Measurements from ENCODE around the gene RHBG.

DNA sequence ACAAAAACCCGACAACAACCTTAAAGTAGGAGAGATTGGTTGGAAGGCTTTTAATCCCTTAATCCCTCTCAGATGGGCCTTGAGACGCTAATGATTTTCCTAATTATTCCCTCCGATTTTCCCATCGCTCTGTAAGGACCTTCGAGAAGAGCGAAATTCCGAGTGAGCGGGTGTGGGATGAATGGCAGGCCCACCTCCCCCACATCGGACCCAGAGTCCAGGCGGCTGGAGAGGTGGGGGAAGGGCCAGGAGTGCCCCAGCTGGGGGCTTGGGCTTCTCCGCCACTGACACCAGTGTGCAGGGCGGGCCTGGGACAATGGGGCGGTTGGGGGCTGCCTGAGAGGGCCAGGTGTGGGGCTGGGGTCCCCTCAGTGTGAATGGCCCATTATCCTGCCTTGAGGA, 23.4 kb downstream of the RHBG start:
- TF ChIP-seq, protein P1, sequence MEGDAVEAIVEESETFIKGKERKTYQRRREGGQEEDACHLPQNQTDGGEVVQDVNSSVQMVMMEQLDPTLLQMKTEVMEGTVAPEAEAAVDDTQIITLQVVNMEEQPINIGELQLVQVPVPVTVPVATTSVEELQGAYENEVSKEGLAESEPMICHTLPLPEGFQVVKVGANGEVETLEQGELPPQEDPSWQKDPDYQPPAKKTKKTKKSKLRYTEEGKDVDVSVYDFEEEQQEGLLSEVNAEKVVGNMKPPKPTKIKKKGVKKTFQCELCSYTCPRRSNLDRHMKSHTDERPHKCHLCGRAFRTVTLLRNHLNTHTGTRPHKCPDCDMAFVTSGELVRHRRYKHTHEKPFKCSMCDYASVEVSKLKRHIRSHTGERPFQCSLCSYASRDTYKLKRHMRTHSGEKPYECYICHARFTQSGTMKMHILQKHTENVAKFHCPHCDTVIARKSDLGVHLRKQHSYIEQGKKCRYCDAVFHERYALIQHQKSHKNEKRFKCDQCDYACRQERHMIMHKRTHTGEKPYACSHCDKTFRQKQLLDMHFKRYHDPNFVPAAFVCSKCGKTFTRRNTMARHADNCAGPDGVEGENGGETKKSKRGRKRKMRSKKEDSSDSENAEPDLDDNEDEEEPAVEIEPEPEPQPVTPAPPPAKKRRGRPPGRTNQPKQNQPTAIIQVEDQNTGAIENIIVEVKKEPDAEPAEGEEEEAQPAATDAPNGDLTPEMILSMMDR (IDR thresholded peaks at IDR 0.05) = no peak
- no peak for TF ChIP-seq POLR2A (IDR thresholded peaks at IDR 0.05)
